Astrocyte (in vitro differentiated cells and primary cell): ENCODE data around the gene IGF2BP3.
A peak's percentile ranks its signal among the peaks of the same experiment; 100 is the strongest.

ENCODE experiments used
- CTCF ChIP-seq: IDR thresholded peaks from 2 replicates; pipeline ENCODE4 v1.5.1; 2011; ENCODE audit warnings: low read depth, mild to moderate bottlenecking, inconsistent platforms, low read length, moderate library complexity; ENCODE audit not compliant: insufficient read depth
- EZH2 ChIP-seq: IDR thresholded peaks from 2 replicates; pipeline ENCODE4 v1.6.1; 2012; ENCODE audit warnings: mild to moderate bottlenecking, low read length, inconsistent platforms; ENCODE audit not compliant: insufficient read depth

GRCh38 chr7:23357190-23358093 lies 112.8 kb downstream of the IGF2BP3 start:
- TF ChIP-seq CTCF (peak; percentile 28), EZH2 (no peak)
